Mucosa of descending colon (tissue), 3 donors: ENCODE measurements around the gene VSIG10L. TPM values are rescaled to one million over a fixed set of nuclear protein-coding genes. Genes with fewer than 3 reads are reported as not detected.
A peak's percentile ranks its signal among the peaks of the same experiment; 100 is the strongest.

ENCODE experiments used
- ATAC-seq: fragments of 200-7000 bp; cut with Tn5 transposase; one replicate; pipeline ENCODE4 v1.9.1; 2020; ENCODE audit warnings: mild to moderate bottlenecking, moderate library complexity
- DNase-seq, 3 donors: peaks; one replicate each; pipeline ENCODE4 v3.0.0-alpha.2; 2020
- H3K36me3 ChIP-seq: fragments of 200-600 bp; one replicate; pipeline ENCODE4 v1.8.0; 2021; ENCODE audit warnings: low read depth, mild to moderate bottlenecking
- H3K4me1 ChIP-seq: fragments of 200-600 bp; one replicate; pipeline ENCODE4 v1.8.0; 2021; ENCODE audit warnings: low read depth, mild to moderate bottlenecking
- H3K4me3 ChIP-seq: fragments of 200-600 bp; one replicate; pipeline ENCODE4 v1.8.0; 2021; ENCODE audit warnings: mild to moderate bottlenecking
- H3K9me3 ChIP-seq: fragments of 200-600 bp; one replicate; pipeline ENCODE4 v1.8.0; 2021; ENCODE audit warnings: mild to moderate bottlenecking
- CTCF ChIP-seq: fragments of 200-600 bp; IDR thresholded peaks from one replicate; pipeline ENCODE4 v1.8.0; 2022; ENCODE audit warnings: antibody characterized with exemption, mild to moderate bottlenecking
- intact Hi-C, 2 donors: fragments of 100-400 bp; cut with DNase I in 1 of 2; cut with micrococcal nuclease in 1 of 2; formaldehyde crosslinking; loops; one replicate each; pipeline versions ENCODE4 v1.11.0 to v1.11.1; 2022; cut with DNase I, micrococcal nuclease
- total RNA-seq, 3 donors: library from RNA; stranded (reverse); fragmentation: NEBNext Ultra II Directional in 2 of 3; extraction: Animal tissue kit (Norgen Biotek cat#: 25700) in 2 of 3; gene quantifications; one replicate each; pipeline versions ENCODE4 v1.2.1 to v1.2.4, GENCODE V29; 2021 to 2023
- donor health status: DM: no; HTN: no; CAD: no; lungs with moderate emphysema.
- donor health status: DM: no; HTN: no; CAD: no.
- donor health status: DM: no; HTN: yes; CAD: no.

The VSIG10L gene
- total RNA-seq, 3 donors from 2014 or later, result 0.69 to 3.8 (median 1.6) TPM

GRCh38 chr19:51382004-51382403 is 40.1 kb upstream of the VSIG10L start:
- intact Hi-C loops, result no loop called here
- no peak for DNase-seq
- no peaks in the 10 kb centered on the region for H3K4me1 ChIP-seq
- H3K4me3 ChIP-seq, result no peak overlapping the region
- H3K36me3 ChIP-seq, result no peaks in the 10 kb centered on the region
- TF ChIP-seq CTCF, result no peak
- no peak for ATAC-seq
- H3K9me3 ChIP-seq, result peaks cover 2% of the 10 kb centered on the region

GRCh38 chr19:51380379-51380778 is 38.4 kb upstream of the VSIG10L start:
- intact Hi-C loops, result no loop called here
- no peaks in the 10 kb centered on the region for H3K4me1 ChIP-seq
- TF ChIP-seq CTCF, result no peak
- H3K4me3 ChIP-seq, result no peak overlapping the region
- ATAC-seq (no peak), DNase-seq (no peak)
- no peaks in the 10 kb centered on the region for H3K36me3 ChIP-seq
- peaks cover 2% of the 10 kb centered on the region for H3K9me3 ChIP-seq

GRCh38 chr19:51377422-51377821 is 35.5 kb upstream of the VSIG10L start:
- ATAC-seq (no peak), DNase-seq (no peak)
- Histone ChIP-seq H3K9me3 (peaks cover 2% of the 10 kb centered on the region), H3K4me3 (no peak overlapping the region), H3K4me1 (no peaks in the 10 kb centered on the region), H3K36me3 (no peaks in the 10 kb centered on the region)
- no peak for TF ChIP-seq CTCF
- intact Hi-C loops, result no loop called here

GRCh38 chr19:51375504-51376221 is 33.7 kb upstream of the VSIG10L start:
- intact Hi-C loops, result no loop called here
- no peak for ATAC-seq
- no peak overlapping the region for H3K4me3 ChIP-seq
- no peaks in the 10 kb centered on the region for H3K9me3 ChIP-seq
- no peak for DNase-seq
- H3K36me3 ChIP-seq, result no peaks in the 10 kb centered on the region
- no peak for TF ChIP-seq CTCF
- no peaks in the 10 kb centered on the region for H3K4me1 ChIP-seq

GRCh38 chr19:51372649-51373504 is 30.9 kb upstream of the VSIG10L start, which contains the start of gene NKG7:
Gene NKG7, minus strand, starts transcription at chr19:51372654. Its CDS starts 119 bp downstream, at chr19:51372535.
- H3K4me1 ChIP-seq, result peaks cover 6% of the 10 kb centered on the region
- H3K4me3 ChIP-seq, result no peak within 1 kb of the TSS
- ATAC-seq (peak; percentile 48), DNase-seq (peak; percentile 38 to 46 (median 41))
- intact Hi-C loops, result no loop called here
- no peak for TF ChIP-seq CTCF
- H3K36me3 ChIP-seq, result no peaks in the 10 kb centered on the region
- no peaks in the 10 kb centered on the region for H3K9me3 ChIP-seq
